GM21619 (cell line): ENCODE data around the gene CASP8.

Source experiments
- ATAC-seq: cut with Tn5 transposase; IDR thresholded peaks from one replicate; pipeline ENCODE4 v1.9.1; 2021; ENCODE audit not compliant: unreplicated experiment

CASP8 gene

GRCh38 chr2:201329409-201329808 is 69.1 kb downstream of the CASP8 start:
- no peak for ATAC-seq
